ENCODE results near the gene E2F4. TPM values are rescaled to one million over a fixed set of nuclear protein-coding genes. Genes with fewer than 3 reads are reported as not detected.
A peak's percentile ranks its signal among the peaks of the same experiment; 100 is the strongest.

The E2F4 gene
- total RNA-seq, 1 experiment from 2014 or later = 96.0 TPM

GRCh38 chr16:67185651-67186134, 6.3 kb upstream of the E2F4 start:
- no TSS peak for BruUV-seq (replicated peaks)
- intact Hi-C loops (cut with micrococcal nuclease; ENCODE audit: unreplicated experiment) = loop anchor here (1.0 kb wide), 1 partner anchor 208 kb away; no protein-coding TSS in a partner anchor
- H3K36me3 ChIP-seq (ENCODE audit: insufficient read depth, low read length, poor library complexity, severe bottlenecking) = no peaks in the 10 kb centered on the region
- no peak overlapping the region for H3K27ac ChIP-seq (ENCODE audit: low read depth, low read length, poor library complexity, severe bottlenecking)
- H3K9me3 ChIP-seq (ENCODE audit: low read depth, low read length, poor library complexity, severe bottlenecking) = no peaks in the 10 kb centered on the region
- H3K4me1 ChIP-seq (ENCODE audit: insufficient read depth, low read length, poor library complexity, severe bottlenecking) = peaks cover 14% of the 10 kb centered on the region
- CTCF ChIA-PET = interaction anchor here (1.1 to 1.5 kb wide), 4 partner anchors 9 to 168 kb away, joined by 3 to 8 read pairs (median 6); partner anchors contain the start of gene NOL3
- TF ChIP-seq, protein P1, sequence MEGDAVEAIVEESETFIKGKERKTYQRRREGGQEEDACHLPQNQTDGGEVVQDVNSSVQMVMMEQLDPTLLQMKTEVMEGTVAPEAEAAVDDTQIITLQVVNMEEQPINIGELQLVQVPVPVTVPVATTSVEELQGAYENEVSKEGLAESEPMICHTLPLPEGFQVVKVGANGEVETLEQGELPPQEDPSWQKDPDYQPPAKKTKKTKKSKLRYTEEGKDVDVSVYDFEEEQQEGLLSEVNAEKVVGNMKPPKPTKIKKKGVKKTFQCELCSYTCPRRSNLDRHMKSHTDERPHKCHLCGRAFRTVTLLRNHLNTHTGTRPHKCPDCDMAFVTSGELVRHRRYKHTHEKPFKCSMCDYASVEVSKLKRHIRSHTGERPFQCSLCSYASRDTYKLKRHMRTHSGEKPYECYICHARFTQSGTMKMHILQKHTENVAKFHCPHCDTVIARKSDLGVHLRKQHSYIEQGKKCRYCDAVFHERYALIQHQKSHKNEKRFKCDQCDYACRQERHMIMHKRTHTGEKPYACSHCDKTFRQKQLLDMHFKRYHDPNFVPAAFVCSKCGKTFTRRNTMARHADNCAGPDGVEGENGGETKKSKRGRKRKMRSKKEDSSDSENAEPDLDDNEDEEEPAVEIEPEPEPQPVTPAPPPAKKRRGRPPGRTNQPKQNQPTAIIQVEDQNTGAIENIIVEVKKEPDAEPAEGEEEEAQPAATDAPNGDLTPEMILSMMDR (conservative IDR thresholded peaks at IDR 0.05; ENCODE audit: low read depth, low read length) = peak; percentile 5; the same call in 1 of the 2 replicates
- no peak for TF ChIP-seq EZH2 (IDR thresholded peaks at IDR 0.05; ENCODE audit: borderline replicate concordance, low read depth, low read length, poor library complexity, severe bottlenecking)
- no peaks in the 10 kb centered on the region for H3K27me3 ChIP-seq (replicated peaks; ENCODE audit: insufficient read depth, low read depth, low read length, poor library complexity)
- POLR2A ChIA-PET (ENCODE audit: low non-redundant PET) = no interaction called here
- H3K4me3 ChIP-seq (ENCODE audit: low read depth, low read length, poor library complexity, severe bottlenecking) = no peak overlapping the region
- DNase-seq (ENCODE audit: low spot score) = no peak

DNA sequence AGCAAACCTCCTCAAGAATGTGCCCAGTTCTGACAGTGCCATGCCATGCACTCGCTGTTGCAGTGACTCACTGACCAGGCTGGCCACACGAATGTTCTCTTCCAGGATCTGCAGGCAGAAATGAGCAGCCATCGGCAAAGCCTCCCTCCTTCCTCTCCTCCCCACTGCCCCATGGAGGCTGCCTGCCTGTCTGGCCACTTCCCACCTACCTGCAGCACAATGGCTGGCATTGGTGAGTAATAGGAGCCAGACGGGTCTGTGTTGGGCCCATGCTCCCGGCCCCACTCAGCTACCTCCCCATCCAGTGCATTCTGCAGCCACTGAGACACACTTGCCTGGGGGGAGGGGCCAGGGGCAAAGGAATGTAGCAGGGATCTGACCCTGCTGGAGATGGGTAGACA, 5.4 kb upstream of the E2F4 start:
- Histone ChIP-seq H3K4me1 (ENCODE audit: insufficient read depth, low read length, poor library complexity, severe bottlenecking) (peaks cover 16% of the 10 kb centered on the region), H3K27ac (ENCODE audit: low read depth, low read length, poor library complexity, severe bottlenecking) (no peak overlapping the region), H3K9me3 (ENCODE audit: low read depth, low read length, poor library complexity, severe bottlenecking) (no peaks in the 10 kb centered on the region), H3K27me3 (replicated peaks; ENCODE audit: insufficient read depth, low read depth, low read length, poor library complexity) (no peaks in the 10 kb centered on the region), H3K36me3 (ENCODE audit: insufficient read depth, low read length, poor library complexity, severe bottlenecking) (no peaks in the 10 kb centered on the region), H3K4me3 (ENCODE audit: low read depth, low read length, poor library complexity, severe bottlenecking) (no peak overlapping the region)
- ChIA-PET POLR2A (ENCODE audit: low non-redundant PET) (no interaction called here), CTCF (interaction anchor here (0.6 kb wide), 1 partner anchor 443 kb away, joined by 5 read pairs; no protein-coding TSS in a partner anchor)
- no peak for TF ChIP-seq EZH2 (IDR thresholded peaks at IDR 0.05; ENCODE audit: borderline replicate concordance, low read depth, low read length, poor library complexity, severe bottlenecking)
- TF ChIP-seq, protein P1 (conservative IDR thresholded peaks at IDR 0.05; ENCODE audit: low read depth, low read length) = no peak
- intact Hi-C loops (cut with micrococcal nuclease; ENCODE audit: unreplicated experiment) = no loop called here
- DNase-seq (ENCODE audit: low spot score) = no peak
- no TSS peak for BruUV-seq (replicated peaks)

- Histone ChIP-seq H3K27me3 (replicated peaks; ENCODE audit: insufficient read depth, low read depth, low read length, poor library complexity) (no peaks in the 10 kb centered on the region), H3K4me3 (ENCODE audit: low read depth, low read length, poor library complexity, severe bottlenecking) (no peak overlapping the region), H3K36me3 (ENCODE audit: insufficient read depth, low read length, poor library complexity, severe bottlenecking) (no peaks in the 10 kb centered on the region), H3K9me3 (ENCODE audit: low read depth, low read length, poor library complexity, severe bottlenecking) (no peaks in the 10 kb centered on the region), H3K4me1 (ENCODE audit: insufficient read depth, low read length, poor library complexity, severe bottlenecking) (peaks cover 19% of the 10 kb centered on the region), H3K27ac (ENCODE audit: low read depth, low read length, poor library complexity, severe bottlenecking) (no peak overlapping the region)
- POLR2A ChIA-PET (ENCODE audit: low non-redundant PET) = no interaction called here
- no peak for DNase-seq (ENCODE audit: low spot score)
- intact Hi-C loops (cut with micrococcal nuclease; ENCODE audit: unreplicated experiment) = no loop called here
- no peak for TF ChIP-seq EZH2 (IDR thresholded peaks at IDR 0.05; ENCODE audit: borderline replicate concordance, low read depth, low read length, poor library complexity, severe bottlenecking)
- TF ChIP-seq, protein P1 (conservative IDR thresholded peaks at IDR 0.05; ENCODE audit: low read depth, low read length) = no peak
- CTCF ChIA-PET = no interaction called here
- BruUV-seq (replicated peaks) = no TSS peak
These were observed 4.6 kb upstream of the E2F4 start for GRCh38 chr16:67187175-67187890.

Measured in A673 (cell line).